ENCODE data around the gene PSMC6. TPM values are rescaled to one million over a fixed set of nuclear protein-coding genes. Genes with fewer than 3 reads are reported as not detected.
"Not testable (repeated sequence)": the region's sequence is repeated elsewhere in the genome, so short reads cannot be mapped to it uniquely, and the experiment has no call there.

PSMC6 gene
- total and polyA plus RNA-seq, 2 of the 8 experiments (the other 6 are each of a cell fraction or from before 2014, with no cell fraction given), result 45.1 to 107 TPM

DNA sequence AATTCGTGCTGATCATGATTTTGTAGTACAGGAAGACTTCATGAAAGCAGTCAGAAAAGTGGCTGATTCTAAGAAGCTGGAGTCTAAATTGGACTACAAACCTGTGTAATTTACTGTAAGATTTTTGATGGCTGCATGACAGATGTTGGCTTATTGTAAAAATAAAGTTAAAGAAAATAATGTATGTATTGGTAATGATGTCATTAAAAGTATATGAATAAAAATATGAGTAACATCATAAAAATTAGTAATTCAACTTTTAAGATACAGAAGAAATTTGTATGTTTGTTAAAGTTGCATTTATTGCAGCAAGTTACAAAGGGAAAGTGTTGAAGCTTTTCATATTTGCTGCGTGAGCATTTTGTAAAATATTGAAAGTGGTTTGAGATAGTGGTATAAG is 20.5 kb downstream of the PSMC6 start:
- H3K4me2 ChIP-seq (ENCODE audit: insufficient read depth in 1 of 2, low read depth in 2 of 2, low read length in 2 of 2); H2BK120ac ChIP-seq (replicated peaks; ENCODE audit: low read depth, low read length); H4K8ac ChIP-seq (ENCODE audit: extremely low read depth, insufficient read depth, low read length); FAIRE-seq; H4K5ac ChIP-seq (ENCODE audit: insufficient read length, low read depth, low read length); H2BK20ac ChIP-seq (ENCODE audit: low read length); H3K4ac ChIP-seq (replicated peaks; ENCODE audit: insufficient read length, low read depth, low read length); H3K79me1 ChIP-seq (ENCODE audit: low read depth, low read length); H4K91ac ChIP-seq (replicated peaks; ENCODE audit: insufficient read length, low read length); H3K18ac ChIP-seq (ENCODE audit: extremely low read depth, low read length); H2BK15ac ChIP-seq (ENCODE audit: low read length); H3K23me2 ChIP-seq (ENCODE audit: low read depth, low read length); H2AFZ ChIP-seq (ENCODE audit: low read length); H3K9ac ChIP-seq (replicated peaks in 1 of 4; ENCODE audit: extremely low read depth in 1 of 4, low read depth in 3 of 4, low read length in 3 of 4); H3K4me1 ChIP-seq (replicated peaks in 1 of 4; ENCODE audit: control insufficient read depth in 3 of 4, insufficient read depth in 4 of 4, low read length in 3 of 4); H3K4me3 ChIP-seq (ENCODE audit: extremely low read depth in 1 of 4, insufficient read depth in 2 of 4, low read depth in 3 of 4, low read length in 4 of 4); H3K14ac ChIP-seq (ENCODE audit: insufficient read length); H3K27ac ChIP-seq (ENCODE audit: low read depth, low read length); H2BK12ac ChIP-seq (ENCODE audit: low read depth, low read length); DNase-seq (ENCODE audit: low read depth in 1 of 2, low spot score in 2 of 2); H3K23ac ChIP-seq (ENCODE audit: insufficient read length); H4K20me1 ChIP-seq (replicated peaks in 1 of 2; ENCODE audit: control insufficient read depth in 1 of 2, insufficient read depth in 2 of 2, low read length in 2 of 2); H3K27me3 ChIP-seq (replicated peaks in 1 of 4; ENCODE audit: control insufficient read depth in 3 of 4, extremely low read depth in 1 of 4, insufficient read depth in 3 of 4, low read length in 3 of 4); H3K56ac ChIP-seq (replicated peaks; ENCODE audit: insufficient read length, low read depth, low read length); H3K9me3 ChIP-seq (ENCODE audit: insufficient read depth in 2 of 2, low read depth in 1 of 2, low read length in 1 of 2); H2BK5ac ChIP-seq (ENCODE audit: low read depth, low read length); H2AK5ac ChIP-seq (ENCODE audit: low read depth, low read length): not testable (repeated sequence)
- Histone ChIP-seq H3K79me2 (ENCODE audit: control insufficient read depth in 1 of 2, insufficient read depth in 2 of 2, low read length in 2 of 2) (peaks cover 0 to 15% of the 10 kb centered on the region in 2 experiments; a peak in 2 of 4 replicates), H3K36me3 (ENCODE audit: control insufficient read depth in 2 of 4, insufficient read depth in 4 of 4, low read length in 3 of 4) (peaks cover 12 to 45% (median 32%) of the 10 kb centered on the region in 4 experiments)
- ChIA-PET POLR2A (ENCODE audit: partially characterized antibody) (interaction anchor here (0.6 to 3.1 kb wide), 5 partner anchors 10 to 120 kb away, joined by 3 to 12 read pairs (median 4); no protein-coding TSS in a partner anchor), CTCF (ENCODE audit: partially characterized antibody) (interaction anchor here (0.7 to 1.6 kb wide), 3 partner anchors 10 to 233 kb away, joined by 3 to 5 read pairs (median 4); no protein-coding TSS in a partner anchor)
- WGBS, 2 experiments (ENCODE audit: extremely low coverage in 1 of 2, insufficient coverage in 1 of 2, insufficient read length in 1 of 2, insufficient replicate concordance in 2 of 2, low coverage in 1 of 2, low lambda C conversion rate in 2 of 2, missing lambda C conversion rate in 1 of 2), result 94% methylated on average over 2 of the region's 2 CpGs; no CpG with 5 or more reads in 1 of the 2 experiments

DNA sequence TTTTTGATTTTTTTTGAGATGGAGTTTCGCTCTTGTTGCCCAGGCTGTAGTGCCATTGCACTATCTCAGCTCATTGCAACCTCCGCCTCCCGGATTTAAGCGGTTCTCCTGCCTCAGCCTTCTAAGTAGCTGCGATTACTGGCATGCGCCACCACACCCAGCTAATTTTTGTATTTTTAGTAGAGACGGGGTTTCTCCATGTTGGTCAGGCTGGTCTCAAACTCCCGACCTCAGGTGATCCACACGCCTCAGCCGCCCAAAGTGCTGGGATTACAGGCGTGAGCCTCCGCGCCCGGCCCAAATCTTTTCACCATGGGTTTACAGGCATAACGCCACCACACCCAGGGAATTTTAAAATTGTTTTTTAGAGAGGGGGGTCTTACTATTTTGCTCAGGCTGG is 22.0 kb downstream of the PSMC6 start:
- not testable (repeated sequence) for H3K79me1 ChIP-seq (ENCODE audit: low read depth, low read length); H3K18ac ChIP-seq (ENCODE audit: extremely low read depth, low read length); H3K9me3 ChIP-seq (ENCODE audit: insufficient read depth in 2 of 2, low read depth in 1 of 2, low read length in 1 of 2); H2AFZ ChIP-seq (ENCODE audit: low read length); H2BK20ac ChIP-seq (ENCODE audit: low read length); H3K4ac ChIP-seq (replicated peaks; ENCODE audit: insufficient read length, low read depth, low read length); H3K27me3 ChIP-seq (replicated peaks in 1 of 4; ENCODE audit: control insufficient read depth in 3 of 4, extremely low read depth in 1 of 4, insufficient read depth in 3 of 4, low read length in 3 of 4); H3K14ac ChIP-seq (ENCODE audit: insufficient read length); H3K23me2 ChIP-seq (ENCODE audit: low read depth, low read length); H3K9ac ChIP-seq (replicated peaks in 1 of 4; ENCODE audit: extremely low read depth in 1 of 4, low read depth in 3 of 4, low read length in 3 of 4); H4K8ac ChIP-seq (ENCODE audit: extremely low read depth, insufficient read depth, low read length); H2BK15ac ChIP-seq (ENCODE audit: low read length); H3K56ac ChIP-seq (replicated peaks; ENCODE audit: insufficient read length, low read depth, low read length); H2AK5ac ChIP-seq (ENCODE audit: low read depth, low read length); DNase-seq (ENCODE audit: low read depth in 1 of 2, low spot score in 2 of 2); H4K91ac ChIP-seq (replicated peaks; ENCODE audit: insufficient read length, low read length); H4K5ac ChIP-seq (ENCODE audit: insufficient read length, low read depth, low read length); H3K23ac ChIP-seq (ENCODE audit: insufficient read length); FAIRE-seq; H3K4me1 ChIP-seq (replicated peaks in 1 of 4; ENCODE audit: control insufficient read depth in 3 of 4, insufficient read depth in 4 of 4, low read length in 3 of 4); H2BK12ac ChIP-seq (ENCODE audit: low read depth, low read length); H2BK120ac ChIP-seq (replicated peaks; ENCODE audit: low read depth, low read length); H2BK5ac ChIP-seq (ENCODE audit: low read depth, low read length); H4K20me1 ChIP-seq (replicated peaks in 1 of 2; ENCODE audit: control insufficient read depth in 1 of 2, insufficient read depth in 2 of 2, low read length in 2 of 2); H3K27ac ChIP-seq (ENCODE audit: low read depth, low read length)
- ChIA-PET POLR2A (ENCODE audit: partially characterized antibody) (interaction anchor here (1.1 to 3.1 kb wide), 6 partner anchors 9 to 618 kb away, joined by 3 to 12 read pairs (median 11); partner anchors contain the start of gene PSMC6), CTCF (ENCODE audit: partially characterized antibody) (interaction anchor here (1.2 to 1.6 kb wide), 3 partner anchors 12 to 19 kb away, joined by 3 to 5 read pairs (median 5); no protein-coding TSS in a partner anchor)
- H3K4me2 ChIP-seq (ENCODE audit: insufficient read depth in 1 of 2, low read depth in 2 of 2, low read length in 2 of 2), result peak overlapping the region; percentile 38 to 62; a peak in 1 of 4 replicates
- H3K36me3 ChIP-seq (ENCODE audit: control insufficient read depth in 2 of 4, insufficient read depth in 4 of 4, low read length in 3 of 4), result peaks cover 9 to 38% (median 19%) of the 10 kb centered on the region in 4 experiments
- WGBS, 2 experiments (ENCODE audit: extremely low coverage in 1 of 2, insufficient coverage in 1 of 2, insufficient read length in 1 of 2, insufficient replicate concordance in 2 of 2, low coverage in 1 of 2, low lambda C conversion rate in 2 of 2, missing lambda C conversion rate in 1 of 2), result 88% methylated on average over 15 of the region's 15 CpGs; no CpG with 5 or more reads in 1 of the 2 experiments
- peaks cover 0 to 27% of the 10 kb centered on the region in 2 experiments; a peak in 2 of 4 replicates for H3K79me2 ChIP-seq (ENCODE audit: control insufficient read depth in 1 of 2, insufficient read depth in 2 of 2, low read length in 2 of 2)
- H3K4me3 ChIP-seq (ENCODE audit: extremely low read depth in 1 of 4, insufficient read depth in 2 of 4, low read depth in 3 of 4, low read length in 4 of 4), result peak overlapping the region in 1 of 4 experiments; percentile 59; a peak in 2 of 8 replicates

Measured in H1 (cell line).